Measurements from ENCODE around the gene USP15.

The USP15 gene

DNA sequence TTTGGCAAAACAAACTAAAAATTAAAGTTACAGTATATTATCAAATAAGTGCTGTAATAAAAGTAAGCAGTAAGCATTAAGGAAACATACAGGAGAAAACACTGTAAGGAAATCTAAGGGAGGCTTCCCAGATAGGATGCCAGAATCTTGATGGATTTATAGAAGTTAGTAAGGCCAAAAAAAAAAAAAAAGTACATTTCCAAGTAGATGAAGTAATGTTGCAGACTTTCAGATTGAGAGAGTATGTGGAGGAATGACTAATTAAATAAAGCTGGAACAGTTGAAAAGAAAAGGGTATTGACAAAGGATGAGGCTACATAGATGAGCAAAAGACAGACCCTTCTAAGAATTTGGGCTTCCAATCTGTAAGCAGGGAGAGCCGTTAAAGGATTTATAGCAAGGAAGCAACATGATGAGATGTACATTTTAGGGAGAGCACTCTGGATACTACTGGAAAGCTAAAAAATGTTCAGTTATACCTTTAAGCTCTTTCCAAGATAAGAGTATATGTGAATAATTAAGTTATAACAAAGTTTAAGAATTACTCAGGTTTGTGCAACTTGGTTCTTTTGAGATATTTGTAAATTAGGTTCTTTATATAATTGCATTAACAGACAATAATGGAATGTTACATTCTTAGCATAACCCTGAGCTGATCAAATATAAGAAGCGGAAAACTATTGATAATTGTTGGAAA lies 119.0 kb downstream of the USP15 start:
- no peak overlapping the region for H3K9ac ChIP-seq (ENCODE audit: low read length)
- TF ChIP-seq, protein P1, sequence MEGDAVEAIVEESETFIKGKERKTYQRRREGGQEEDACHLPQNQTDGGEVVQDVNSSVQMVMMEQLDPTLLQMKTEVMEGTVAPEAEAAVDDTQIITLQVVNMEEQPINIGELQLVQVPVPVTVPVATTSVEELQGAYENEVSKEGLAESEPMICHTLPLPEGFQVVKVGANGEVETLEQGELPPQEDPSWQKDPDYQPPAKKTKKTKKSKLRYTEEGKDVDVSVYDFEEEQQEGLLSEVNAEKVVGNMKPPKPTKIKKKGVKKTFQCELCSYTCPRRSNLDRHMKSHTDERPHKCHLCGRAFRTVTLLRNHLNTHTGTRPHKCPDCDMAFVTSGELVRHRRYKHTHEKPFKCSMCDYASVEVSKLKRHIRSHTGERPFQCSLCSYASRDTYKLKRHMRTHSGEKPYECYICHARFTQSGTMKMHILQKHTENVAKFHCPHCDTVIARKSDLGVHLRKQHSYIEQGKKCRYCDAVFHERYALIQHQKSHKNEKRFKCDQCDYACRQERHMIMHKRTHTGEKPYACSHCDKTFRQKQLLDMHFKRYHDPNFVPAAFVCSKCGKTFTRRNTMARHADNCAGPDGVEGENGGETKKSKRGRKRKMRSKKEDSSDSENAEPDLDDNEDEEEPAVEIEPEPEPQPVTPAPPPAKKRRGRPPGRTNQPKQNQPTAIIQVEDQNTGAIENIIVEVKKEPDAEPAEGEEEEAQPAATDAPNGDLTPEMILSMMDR (IDR thresholded peaks at IDR 0.05; ENCODE audit: low read depth, low read length), result no peak
- H3K36me3 ChIP-seq (replicated peaks; ENCODE audit: low read depth, low read length), result peaks cover 4% of the 10 kb centered on the region
- no peaks in the 10 kb centered on the region for H3K9me3 ChIP-seq (ENCODE audit: insufficient read depth, low read length)
- no peak overlapping the region for H2AFZ ChIP-seq (ENCODE audit: low read depth, low read length)
- H3K4me3 ChIP-seq (ENCODE audit: low read length), result no peak overlapping the region
- no peak overlapping the region for H3K27ac ChIP-seq (ENCODE audit: low read length)
- H4K20me1 ChIP-seq (ENCODE audit: insufficient read depth, low read length), result no peaks in the 10 kb centered on the region
- no peaks in the 10 kb centered on the region for H3K79me2 ChIP-seq (ENCODE audit: low read length)
- no peaks in the 10 kb centered on the region for H3K4me1 ChIP-seq (ENCODE audit: low read length)
- no peaks in the 10 kb centered on the region for H3K27me3 ChIP-seq (ENCODE audit: low read depth, low read length)
- H3K4me2 ChIP-seq (ENCODE audit: low read length), result no peak overlapping the region

DNA sequence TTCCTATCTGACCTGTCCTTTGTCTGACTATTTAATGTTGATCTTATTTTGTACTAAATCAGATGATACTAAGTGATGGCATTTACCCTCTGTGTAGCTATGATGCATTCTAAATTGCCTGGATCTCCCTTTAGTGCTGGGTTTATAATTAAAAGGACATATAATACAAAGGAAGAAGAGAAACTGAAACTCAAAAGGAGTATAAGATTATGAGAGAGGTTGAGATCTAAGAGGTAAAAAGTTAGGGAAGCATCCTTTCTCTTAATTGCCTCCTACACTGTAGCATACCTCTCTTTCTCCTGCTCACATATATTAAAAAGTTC lies 119.5 kb downstream of the USP15 start:
- TF ChIP-seq EZH2phosphoT487 (IDR thresholded peaks at IDR 0.05; ENCODE audit: low read depth), result no peak
- TF ChIP-seq, protein P1 (IDR thresholded peaks at IDR 0.05; ENCODE audit: low read depth, low read length), result no peak
- Histone ChIP-seq H3K27ac (ENCODE audit: low read length) (no peak overlapping the region), H3K36me3 (replicated peaks; ENCODE audit: low read depth, low read length) (peaks cover 4% of the 10 kb centered on the region), H3K4me2 (ENCODE audit: low read length) (no peak overlapping the region), H3K9me3 (ENCODE audit: insufficient read depth, low read length) (no peaks in the 10 kb centered on the region), H3K9ac (ENCODE audit: low read length) (no peak overlapping the region), H3K4me1 (ENCODE audit: low read length) (no peaks in the 10 kb centered on the region), H2AFZ (ENCODE audit: low read depth, low read length) (no peak overlapping the region), H4K20me1 (ENCODE audit: insufficient read depth, low read length) (no peaks in the 10 kb centered on the region), H3K27me3 (ENCODE audit: low read depth, low read length) (no peaks in the 10 kb centered on the region), H3K79me2 (ENCODE audit: low read length) (no peaks in the 10 kb centered on the region), H3K4me3 (ENCODE audit: low read length) (no peak overlapping the region)

DNA sequence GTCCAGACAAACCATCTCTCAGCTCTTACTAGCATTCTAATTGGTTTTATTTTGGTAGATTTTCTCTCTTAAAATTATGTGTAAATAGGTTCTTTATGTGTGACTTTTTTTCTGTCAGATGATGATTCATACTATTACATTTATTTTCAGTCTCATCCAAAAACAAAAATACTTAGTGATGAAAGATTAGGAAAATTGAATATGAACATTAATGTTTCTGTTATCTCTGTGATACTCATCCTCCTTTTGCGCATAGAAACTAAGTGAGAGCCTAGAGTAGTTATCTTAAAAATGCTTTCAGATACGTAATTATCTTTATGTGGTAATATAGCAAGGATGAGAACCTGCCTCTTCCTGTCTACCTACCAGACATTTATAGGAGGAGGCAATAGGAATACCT lies 122.3 kb downstream of the USP15 start:
- no peaks in the 10 kb centered on the region for H3K4me1 ChIP-seq (ENCODE audit: low read length)
- H3K9ac ChIP-seq (ENCODE audit: low read length), result no peak overlapping the region
- no peaks in the 10 kb centered on the region for H3K79me2 ChIP-seq (ENCODE audit: low read length)
- H3K36me3 ChIP-seq (replicated peaks; ENCODE audit: low read depth, low read length), result peaks cover 15% of the 10 kb centered on the region
- H3K27me3 ChIP-seq (ENCODE audit: low read depth, low read length), result no peaks in the 10 kb centered on the region
- no peak overlapping the region for H3K27ac ChIP-seq (ENCODE audit: low read length)
- no peak overlapping the region for H3K4me3 ChIP-seq (ENCODE audit: low read length)
- H4K20me1 ChIP-seq (ENCODE audit: insufficient read depth, low read length), result no peaks in the 10 kb centered on the region
- no peak for TF ChIP-seq EZH2phosphoT487 (IDR thresholded peaks at IDR 0.05; ENCODE audit: low read depth)
- TF ChIP-seq, protein P1 (IDR thresholded peaks at IDR 0.05; ENCODE audit: low read depth, low read length), result no peak
- no peak overlapping the region for H2AFZ ChIP-seq (ENCODE audit: low read depth, low read length)
- H3K9me3 ChIP-seq (ENCODE audit: insufficient read depth, low read length), result no peaks in the 10 kb centered on the region
- H3K4me2 ChIP-seq (ENCODE audit: low read length), result no peak overlapping the region

DNA sequence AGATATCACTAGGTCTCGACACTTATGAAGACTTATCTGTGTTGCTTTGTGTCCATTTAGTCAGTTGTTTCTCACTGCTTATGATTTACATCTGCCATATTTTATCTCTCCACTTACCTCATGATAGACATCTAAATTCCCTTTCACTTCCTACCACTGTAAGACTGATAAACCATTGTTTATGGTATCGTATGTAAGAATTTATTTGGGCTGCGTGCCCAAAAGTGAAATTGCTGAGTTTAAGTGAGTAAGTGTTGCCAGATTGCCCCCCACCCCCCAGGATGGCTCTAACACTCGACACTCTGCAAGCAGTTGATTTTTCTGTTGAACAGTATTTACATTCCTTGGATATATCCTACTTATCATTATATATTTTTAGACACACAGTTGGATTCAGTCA lies 136.5 kb downstream of the USP15 start:
- H3K27me3 ChIP-seq (ENCODE audit: low read depth, low read length), result no peaks in the 10 kb centered on the region
- H4K20me1 ChIP-seq (ENCODE audit: insufficient read depth, low read length), result no peaks in the 10 kb centered on the region
- H3K27ac ChIP-seq (ENCODE audit: low read length), result no peak overlapping the region
- H3K4me3 ChIP-seq (ENCODE audit: low read length), result no peak overlapping the region
- H2AFZ ChIP-seq (ENCODE audit: low read depth, low read length), result no peak overlapping the region
- no peaks in the 10 kb centered on the region for H3K4me1 ChIP-seq (ENCODE audit: low read length)
- H3K79me2 ChIP-seq (ENCODE audit: low read length), result no peaks in the 10 kb centered on the region
- H3K9ac ChIP-seq (ENCODE audit: low read length), result no peak overlapping the region
- H3K36me3 ChIP-seq (replicated peaks; ENCODE audit: low read depth, low read length), result peaks cover 45% of the 10 kb centered on the region
- H3K9me3 ChIP-seq (ENCODE audit: insufficient read depth, low read length), result no peaks in the 10 kb centered on the region
- H3K4me2 ChIP-seq (ENCODE audit: low read length), result no peak overlapping the region
- TF ChIP-seq EZH2phosphoT487 (IDR thresholded peaks at IDR 0.05; ENCODE audit: low read depth), result no peak
- TF ChIP-seq, protein P1 (IDR thresholded peaks at IDR 0.05; ENCODE audit: low read depth, low read length), result no peak

Data from OCI-LY3 (cell line).